GM18868 (cell line): ENCODE data around the gene DSCAM.

Experiments used
- ATAC-seq: cut with Tn5 transposase; IDR thresholded peaks from one replicate; pipeline ENCODE4 v1.9.1; 2021; ENCODE audit warnings: mild to moderate bottlenecking, moderate library complexity; ENCODE audit not compliant: unreplicated experiment

DSCAM gene

GRCh38 chr21:40841524-40842196 is 5.3 kb downstream of the DSCAM start:
- no peak for ATAC-seq

- no peak for ATAC-seq
These were observed 6.4 kb downstream of the DSCAM start for GRCh38 chr21:40840401-40841125.

- no peak for ATAC-seq
These were observed 7.4 kb downstream of the DSCAM start for GRCh38 chr21:40839521-40839920.

GRCh38 chr21:40837456-40837855 is 9.5 kb downstream of the DSCAM start:
- no peak for ATAC-seq

- no peak for ATAC-seq
These were observed 11.7 kb downstream of the DSCAM start for GRCh38 chr21:40835184-40835694.

- no peak for ATAC-seq
These were observed 13.8 kb downstream of the DSCAM start for GRCh38 chr21:40833184-40833583.

GRCh38 chr21:40832316-40832715 is 14.6 kb downstream of the DSCAM start:
- no peak for ATAC-seq

GRCh38 chr21:40830836-40831235 is 16.1 kb downstream of the DSCAM start:
- ATAC-seq = no peak

- no peak for ATAC-seq
These were observed 17.2 kb downstream of the DSCAM start for GRCh38 chr21:40829791-40830190.

- no peak for ATAC-seq
These were observed 17.6 kb downstream of the DSCAM start for GRCh38 chr21:40829308-40829707.

- no peak for ATAC-seq
These were observed 19.4 kb downstream of the DSCAM start for GRCh38 chr21:40827509-40827908.

- ATAC-seq = no peak
These were observed 27.7 kb downstream of the DSCAM start for GRCh38 chr21:40819071-40819900.

GRCh38 chr21:40813918-40814317 is 33.0 kb downstream of the DSCAM start:
- ATAC-seq = no peak

- ATAC-seq = no peak
These were observed 37.2 kb downstream of the DSCAM start for GRCh38 chr21:40809673-40810197.

- ATAC-seq = no peak
These were observed 43.9 kb downstream of the DSCAM start for GRCh38 chr21:40803101-40803500.

- no peak for ATAC-seq
These were observed 46.8 kb downstream of the DSCAM start for GRCh38 chr21:40800126-40800525.

- no peak for ATAC-seq
These were observed 49.1 kb downstream of the DSCAM start for GRCh38 chr21:40797891-40798290.

GRCh38 chr21:40797410-40797809 is 49.5 kb downstream of the DSCAM start:
- no peak for ATAC-seq

- ATAC-seq = no peak
These were observed 50.5 kb downstream of the DSCAM start for GRCh38 chr21:40796464-40796863.

GRCh38 chr21:40795313-40795712 is 51.6 kb downstream of the DSCAM start:
- ATAC-seq = no peak
